HUES64 (cell line): Measurements from ENCODE around the gene CHN2.
"Not testable (repeated sequence)": the region's sequence is repeated elsewhere in the genome, so short reads cannot be mapped to it uniquely, and the experiment has no call there.

ENCODE experiments used
- H3K27ac ChIP-seq: 2 replicates; pipeline ENCODE4 v1.7.0; 2013; ENCODE audit warnings: low read depth, low read length, inconsistent platforms
- H3K27me3 ChIP-seq: 2 replicates; pipeline ENCODE4 v1.6.1; 2013; ENCODE audit warnings: mild to moderate bottlenecking, low read length; ENCODE audit not compliant: insufficient read depth
- H3K36me3 ChIP-seq: 2 replicates; pipeline ENCODE4 v1.6.1; 2013; ENCODE audit warnings: mild to moderate bottlenecking, low read length; ENCODE audit not compliant: insufficient read depth
- H3K4me1 ChIP-seq: 2 replicates; pipeline ENCODE4 v1.6.1; 2013; ENCODE audit warnings: mild to moderate bottlenecking, low read length, moderate library complexity; ENCODE audit not compliant: insufficient read depth
- H3K4me3 ChIP-seq: 2 replicates; pipeline ENCODE4 v1.5.1; 2013; ENCODE audit warnings: mild to moderate bottlenecking, low read length, moderate library complexity
- H3K9ac ChIP-seq: 2 replicates; pipeline ENCODE4 v1.6.1; 2013; ENCODE audit warnings: mild to moderate bottlenecking, low read depth, low read length
- H3K9me3 ChIP-seq: 2 replicates; pipeline ENCODE4 v1.6.1; 2013; ENCODE audit warnings: low read depth, low read length; ENCODE audit not compliant: insufficient read depth
- WGBS: fragments of 150-250, 120-280 bp; methylation state at CpG from one replicate; pipeline ENCODE4 v1.1.7; 2013; ENCODE audit warnings: missing lambda C conversion rate; 5-methylcytosine and 5-hydroxymethylcytosine counted together

The CHN2 gene

GRCh38 chr7:29204491-29205272 is 10.1 kb downstream of the CHN2 start:
- no peak overlapping the region for H3K4me3 ChIP-seq
- no peak overlapping the region for H3K27ac ChIP-seq
- no peak overlapping the region for H3K9ac ChIP-seq
- no peaks in the 10 kb centered on the region for H3K36me3 ChIP-seq
- H3K9me3 ChIP-seq = no peaks in the 10 kb centered on the region
- no peaks in the 10 kb centered on the region for H3K27me3 ChIP-seq
- 53% methylated on average over 6 of the region's 6 CpGs for WGBS
- H3K4me1 ChIP-seq = peaks cover 11% of the 10 kb centered on the region

GRCh38 chr7:29207162-29207801 is 12.7 kb downstream of the CHN2 start:
- H3K9me3 ChIP-seq = no peaks in the 10 kb centered on the region
- no peak overlapping the region for H3K27ac ChIP-seq
- peaks cover 11% of the 10 kb centered on the region for H3K4me1 ChIP-seq
- WGBS = 88% methylated on average over 5 of the region's 5 CpGs
- H3K36me3 ChIP-seq = no peaks in the 10 kb centered on the region
- H3K4me3 ChIP-seq = no peak overlapping the region
- no peak overlapping the region for H3K9ac ChIP-seq
- no peaks in the 10 kb centered on the region for H3K27me3 ChIP-seq

- 88% methylated on average over 12 of the region's 12 CpGs for WGBS
- no peaks in the 10 kb centered on the region for H3K27me3 ChIP-seq
- H3K36me3 ChIP-seq = no peaks in the 10 kb centered on the region
- H3K9ac ChIP-seq = no peak overlapping the region
- no peak overlapping the region for H3K27ac ChIP-seq
- no peak overlapping the region for H3K4me3 ChIP-seq
- no peaks in the 10 kb centered on the region for H3K9me3 ChIP-seq
- peaks cover 11% of the 10 kb centered on the region for H3K4me1 ChIP-seq
These were observed 14.1 kb downstream of the CHN2 start for GRCh38 chr7:29208410-29209250.

GRCh38 chr7:29209745-29210144 is 15.2 kb downstream of the CHN2 start:
- Histone ChIP-seq H3K9ac (no peak overlapping the region), H3K4me1 (peaks cover 5% of the 10 kb centered on the region), H3K36me3 (no peaks in the 10 kb centered on the region), H3K9me3 (no peaks in the 10 kb centered on the region), H3K4me3 (no peak overlapping the region), H3K27ac (no peak overlapping the region), H3K27me3 (no peaks in the 10 kb centered on the region)
- 96% methylated on average over 3 of the region's 3 CpGs for WGBS

- H3K27me3 ChIP-seq, H3K9me3 ChIP-seq, H3K9ac ChIP-seq, H3K27ac ChIP-seq, H3K4me3 ChIP-seq, H3K36me3 ChIP-seq: not testable (repeated sequence)
- WGBS = 95% methylated on average over 2 of the region's 2 CpGs
- peaks cover 19% of the 10 kb centered on the region for H3K4me1 ChIP-seq
These were observed 18.2 kb downstream of the CHN2 start for GRCh38 chr7:29212736-29213135.

- H3K27me3 ChIP-seq = no peaks in the 10 kb centered on the region
- H3K4me3 ChIP-seq = no peak overlapping the region
- no peak overlapping the region for H3K27ac ChIP-seq
- WGBS = 91% methylated on average over 5 of the region's 5 CpGs
- H3K36me3 ChIP-seq = no peaks in the 10 kb centered on the region
- no peak overlapping the region for H3K9ac ChIP-seq
- H3K4me1 ChIP-seq = peaks cover 21% of the 10 kb centered on the region
- no peaks in the 10 kb centered on the region for H3K9me3 ChIP-seq
These were observed 19.5 kb downstream of the CHN2 start for GRCh38 chr7:29214056-29214455.

- WGBS = 93% methylated on average over 3 of the region's 3 CpGs
- H3K36me3 ChIP-seq = no peaks in the 10 kb centered on the region
- H3K27me3 ChIP-seq = no peaks in the 10 kb centered on the region
- H3K4me1 ChIP-seq = peaks cover 21% of the 10 kb centered on the region
- H3K4me3 ChIP-seq = no peak overlapping the region
- no peaks in the 10 kb centered on the region for H3K9me3 ChIP-seq
- H3K27ac ChIP-seq = no peak overlapping the region
- H3K9ac ChIP-seq = no peak overlapping the region
These were observed 20.2 kb downstream of the CHN2 start for GRCh38 chr7:29214816-29215215.

GRCh38 chr7:29216128-29216527 is 21.6 kb downstream of the CHN2 start:
- Histone ChIP-seq H3K9me3 (peaks cover 3% of the 10 kb centered on the region; the same call in 1 of the 2 replicates), H3K27me3 (no peaks in the 10 kb centered on the region), H3K36me3 (no peaks in the 10 kb centered on the region), H3K27ac (no peak overlapping the region), H3K9ac (no peak overlapping the region), H3K4me3 (no peak overlapping the region), H3K4me1 (peaks cover 21% of the 10 kb centered on the region)
- 82% methylated on average over 1 of the region's 1 CpG for WGBS

GRCh38 chr7:29217113-29217512 is 22.5 kb downstream of the CHN2 start:
- no peak overlapping the region for H3K9ac ChIP-seq
- H3K36me3 ChIP-seq = no peaks in the 10 kb centered on the region
- no peaks in the 10 kb centered on the region for H3K27me3 ChIP-seq
- peaks cover 21% of the 10 kb centered on the region for H3K4me1 ChIP-seq
- no peak overlapping the region for H3K4me3 ChIP-seq
- H3K27ac ChIP-seq = no peak overlapping the region
- WGBS = 32% methylated on average over 2 of the region's 2 CpGs
- peaks cover 6% of the 10 kb centered on the region; the same call in 1 of the 2 replicates for H3K9me3 ChIP-seq

GRCh38 chr7:29224726-29225125 is 30.2 kb downstream of the CHN2 start:
- no peak overlapping the region for H3K9ac ChIP-seq
- no peak overlapping the region for H3K4me3 ChIP-seq
- H3K27ac ChIP-seq = no peak overlapping the region
- 91% methylated on average over 1 of the region's 1 CpG for WGBS
- no peaks in the 10 kb centered on the region for H3K36me3 ChIP-seq
- H3K4me1 ChIP-seq = no peaks in the 10 kb centered on the region
- no peaks in the 10 kb centered on the region for H3K27me3 ChIP-seq
- H3K9me3 ChIP-seq = peaks cover 6% of the 10 kb centered on the region; the same call in 1 of the 2 replicates
